ENCODE results near the gene HIPK1.

DNA sequence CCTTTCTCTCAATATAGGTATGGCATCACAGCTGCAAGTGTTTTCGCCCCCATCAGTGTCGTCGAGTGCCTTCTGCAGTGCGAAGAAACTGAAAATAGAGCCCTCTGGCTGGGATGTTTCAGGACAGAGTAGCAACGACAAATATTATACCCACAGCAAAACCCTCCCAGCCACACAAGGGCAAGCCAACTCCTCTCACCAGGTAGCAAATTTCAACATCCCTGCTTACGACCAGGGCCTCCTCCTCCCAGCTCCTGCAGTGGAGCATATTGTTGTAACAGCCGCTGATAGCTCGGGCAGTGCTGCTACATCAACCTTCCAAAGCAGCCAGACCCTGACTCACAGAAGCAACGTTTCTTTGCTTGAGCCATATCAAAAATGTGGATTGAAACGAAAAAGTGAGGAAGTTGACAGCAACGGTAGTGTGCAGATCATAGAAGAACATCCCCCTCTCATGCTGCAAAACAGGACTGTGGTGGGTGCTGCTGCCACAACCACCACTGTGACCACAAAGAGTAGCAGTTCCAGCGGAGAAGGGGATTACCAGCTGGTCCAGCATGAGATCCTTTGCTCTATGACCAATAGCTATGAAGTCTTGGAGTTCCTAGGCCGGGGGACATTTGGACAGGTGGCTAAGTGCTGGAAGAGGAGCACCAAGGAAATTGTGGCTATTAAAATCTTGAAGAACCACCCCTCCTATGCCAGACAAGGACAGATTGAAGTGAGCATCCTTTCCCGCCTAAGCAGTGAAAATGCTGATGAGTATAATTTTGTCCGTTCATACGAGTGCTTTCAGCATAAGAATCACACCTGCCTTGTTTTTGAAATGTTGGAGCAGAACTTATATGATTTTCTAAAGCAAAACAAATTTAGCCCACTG lies 11.5 kb downstream of the HIPK1 start:
- TF ChIP-seq, protein P1, sequence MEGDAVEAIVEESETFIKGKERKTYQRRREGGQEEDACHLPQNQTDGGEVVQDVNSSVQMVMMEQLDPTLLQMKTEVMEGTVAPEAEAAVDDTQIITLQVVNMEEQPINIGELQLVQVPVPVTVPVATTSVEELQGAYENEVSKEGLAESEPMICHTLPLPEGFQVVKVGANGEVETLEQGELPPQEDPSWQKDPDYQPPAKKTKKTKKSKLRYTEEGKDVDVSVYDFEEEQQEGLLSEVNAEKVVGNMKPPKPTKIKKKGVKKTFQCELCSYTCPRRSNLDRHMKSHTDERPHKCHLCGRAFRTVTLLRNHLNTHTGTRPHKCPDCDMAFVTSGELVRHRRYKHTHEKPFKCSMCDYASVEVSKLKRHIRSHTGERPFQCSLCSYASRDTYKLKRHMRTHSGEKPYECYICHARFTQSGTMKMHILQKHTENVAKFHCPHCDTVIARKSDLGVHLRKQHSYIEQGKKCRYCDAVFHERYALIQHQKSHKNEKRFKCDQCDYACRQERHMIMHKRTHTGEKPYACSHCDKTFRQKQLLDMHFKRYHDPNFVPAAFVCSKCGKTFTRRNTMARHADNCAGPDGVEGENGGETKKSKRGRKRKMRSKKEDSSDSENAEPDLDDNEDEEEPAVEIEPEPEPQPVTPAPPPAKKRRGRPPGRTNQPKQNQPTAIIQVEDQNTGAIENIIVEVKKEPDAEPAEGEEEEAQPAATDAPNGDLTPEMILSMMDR (IDR thresholded peaks at IDR 0.05), result no peak
- TF ChIP-seq POLR2A (IDR thresholded peaks at IDR 0.05), result no peak
- no peak for TF ChIP-seq POLR2AphosphoS5 (IDR thresholded peaks at IDR 0.05)

Data from suprapubic skin (tissue), 4 donors.